ENCODE results near the gene KCNQ1OT1. TPM values are rescaled to one million over a fixed set of nuclear protein-coding genes. Genes with fewer than 3 reads are reported as not detected.

The KCNQ1OT1 gene
- total and polyA plus RNA-seq, 12 donors, result 0.01 to 0.73 (median 0.43) TPM

DNA sequence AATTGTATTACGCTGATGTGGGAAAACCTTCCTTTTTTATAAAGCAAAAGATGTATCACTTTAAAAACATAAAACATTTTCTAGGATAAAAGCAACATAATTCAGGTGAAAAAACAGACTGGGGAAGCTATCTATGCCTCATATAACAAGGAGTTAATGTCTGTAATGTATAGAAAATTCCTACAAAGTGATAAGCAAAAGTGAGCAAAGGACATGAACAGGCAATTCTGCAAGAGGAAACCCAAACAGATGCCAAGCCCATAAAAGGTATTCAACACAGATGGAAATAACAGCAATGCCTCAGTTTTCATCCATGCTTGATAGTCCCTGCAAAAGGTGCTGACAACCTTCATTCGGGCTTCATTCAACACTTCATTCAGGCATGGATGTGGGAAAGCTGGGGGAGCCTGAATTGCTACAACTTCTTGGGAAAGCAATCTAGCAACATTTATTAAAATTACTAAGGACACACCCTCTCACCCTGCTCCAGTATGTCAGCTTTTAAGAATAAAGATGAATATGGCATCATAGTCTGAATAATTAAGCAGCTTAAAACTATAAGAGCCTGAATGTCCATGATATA is 39.3 kb downstream of the KCNQ1OT1 start:
- ATAC-seq, result no peak
- Histone ChIP-seq H3K27me3 (no peaks in the 10 kb centered on the region), H3K4me3 (no peak overlapping the region), H3K9me3 (peaks cover 0 to 66% (median 9%) of the 10 kb centered on the region in 11 donors), H3K36me3 (peaks cover 0 to 32% (median 0%) of the 10 kb centered on the region in 9 donors), H3K27ac (no peak overlapping the region), H3K4me1 (peaks cover 0 to 11% (median 0%) of the 10 kb centered on the region in 9 donors)
- TF ChIP-seq, protein P1, sequence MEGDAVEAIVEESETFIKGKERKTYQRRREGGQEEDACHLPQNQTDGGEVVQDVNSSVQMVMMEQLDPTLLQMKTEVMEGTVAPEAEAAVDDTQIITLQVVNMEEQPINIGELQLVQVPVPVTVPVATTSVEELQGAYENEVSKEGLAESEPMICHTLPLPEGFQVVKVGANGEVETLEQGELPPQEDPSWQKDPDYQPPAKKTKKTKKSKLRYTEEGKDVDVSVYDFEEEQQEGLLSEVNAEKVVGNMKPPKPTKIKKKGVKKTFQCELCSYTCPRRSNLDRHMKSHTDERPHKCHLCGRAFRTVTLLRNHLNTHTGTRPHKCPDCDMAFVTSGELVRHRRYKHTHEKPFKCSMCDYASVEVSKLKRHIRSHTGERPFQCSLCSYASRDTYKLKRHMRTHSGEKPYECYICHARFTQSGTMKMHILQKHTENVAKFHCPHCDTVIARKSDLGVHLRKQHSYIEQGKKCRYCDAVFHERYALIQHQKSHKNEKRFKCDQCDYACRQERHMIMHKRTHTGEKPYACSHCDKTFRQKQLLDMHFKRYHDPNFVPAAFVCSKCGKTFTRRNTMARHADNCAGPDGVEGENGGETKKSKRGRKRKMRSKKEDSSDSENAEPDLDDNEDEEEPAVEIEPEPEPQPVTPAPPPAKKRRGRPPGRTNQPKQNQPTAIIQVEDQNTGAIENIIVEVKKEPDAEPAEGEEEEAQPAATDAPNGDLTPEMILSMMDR (IDR thresholded peaks at IDR 0.05), result no peak
- WGBS, 2 donors, result 88 to 93% methylated on average over 2 of the region's 2 CpGs
- no peak for DNase-seq
- intact Hi-C loops (cut with DNase I), result no loop called here

DNA sequence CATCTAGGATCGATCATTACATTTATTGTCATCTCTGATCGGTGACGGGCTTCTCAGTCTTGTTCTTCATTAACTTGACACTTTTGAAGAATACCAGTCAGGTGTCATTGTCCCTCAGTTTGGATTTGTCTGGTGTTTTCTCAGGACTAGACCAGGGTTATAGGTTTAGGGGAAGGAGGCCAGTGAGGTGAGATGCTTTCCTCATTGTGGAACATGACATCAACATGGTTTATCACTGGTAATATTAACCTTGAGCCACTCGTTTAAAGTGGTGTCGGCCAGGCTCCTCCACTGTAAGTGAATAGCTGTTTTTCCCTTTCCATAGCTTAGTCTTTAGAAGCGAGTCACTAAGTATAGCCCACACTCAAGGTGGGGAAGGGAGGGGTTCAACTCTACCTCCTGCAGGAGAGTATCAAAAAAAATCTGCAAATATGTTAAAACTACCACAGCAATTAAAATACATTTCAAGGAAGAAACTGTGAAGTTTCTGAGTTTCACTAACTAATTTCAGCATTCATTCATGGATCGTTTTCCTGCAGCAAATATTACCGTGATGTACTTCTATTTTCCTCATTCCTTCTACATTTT is 42.0 kb downstream of the KCNQ1OT1 start:
- Histone ChIP-seq H3K27ac (no peak overlapping the region), H3K27me3 (no peaks in the 10 kb centered on the region), H3K36me3 (peaks cover 0 to 22% (median 0%) of the 10 kb centered on the region in 9 donors), H3K4me3 (no peak overlapping the region), H3K4me1 (peaks cover 0 to 17% (median 0%) of the 10 kb centered on the region in 9 donors), H3K9me3 (peaks cover 0 to 88% (median 16%) of the 10 kb centered on the region in 11 donors)
- TF ChIP-seq, protein P1 (IDR thresholded peaks at IDR 0.05), result no peak
- 81 to 88% methylated on average over 8 of the region's 8 CpGs for WGBS, 2 donors
- peak in 3 of 8 donors; percentile 6 to 78 (median 46) for ATAC-seq
- no peak for DNase-seq
- intact Hi-C loops (cut with DNase I), result no loop called here

DNA sequence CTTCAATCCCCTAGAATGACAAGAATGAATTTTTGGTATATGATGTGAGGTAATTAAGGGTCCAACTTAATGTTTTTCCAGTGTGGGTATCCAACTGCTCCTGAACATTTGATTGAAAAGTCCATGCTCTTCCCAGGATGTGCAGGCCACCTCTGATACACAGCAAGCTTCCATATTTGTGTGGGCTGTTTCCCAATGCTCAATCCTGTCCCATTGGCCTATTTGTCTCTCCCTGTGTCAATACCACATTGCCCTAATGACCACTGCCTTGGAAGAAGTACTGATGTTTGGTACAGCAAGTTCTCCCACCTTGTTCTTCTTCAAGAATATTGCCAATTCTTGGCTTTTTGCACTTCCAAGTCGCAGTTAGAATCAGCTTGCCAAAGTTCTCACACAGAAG is 42.9 kb downstream of the KCNQ1OT1 start:
- Histone ChIP-seq H3K27me3 (no peaks in the 10 kb centered on the region), H3K36me3 (peaks cover 0 to 13% (median 0%) of the 10 kb centered on the region in 9 donors), H3K4me3 (no peak overlapping the region), H3K4me1 (peaks cover 0 to 22% (median 0%) of the 10 kb centered on the region in 9 donors), H3K9me3 (peaks cover 0 to 93% (median 16%) of the 10 kb centered on the region in 11 donors), H3K27ac (no peak overlapping the region)
- DNase-seq (no peak), ATAC-seq (no peak)
- TF ChIP-seq, protein P1 (IDR thresholded peaks at IDR 0.05), result no peak
- intact Hi-C loops (cut with DNase I), result no loop called here
- WGBS, 2 donors, result 89 to 92% methylated on average over 1 of the region's 1 CpG

DNA sequence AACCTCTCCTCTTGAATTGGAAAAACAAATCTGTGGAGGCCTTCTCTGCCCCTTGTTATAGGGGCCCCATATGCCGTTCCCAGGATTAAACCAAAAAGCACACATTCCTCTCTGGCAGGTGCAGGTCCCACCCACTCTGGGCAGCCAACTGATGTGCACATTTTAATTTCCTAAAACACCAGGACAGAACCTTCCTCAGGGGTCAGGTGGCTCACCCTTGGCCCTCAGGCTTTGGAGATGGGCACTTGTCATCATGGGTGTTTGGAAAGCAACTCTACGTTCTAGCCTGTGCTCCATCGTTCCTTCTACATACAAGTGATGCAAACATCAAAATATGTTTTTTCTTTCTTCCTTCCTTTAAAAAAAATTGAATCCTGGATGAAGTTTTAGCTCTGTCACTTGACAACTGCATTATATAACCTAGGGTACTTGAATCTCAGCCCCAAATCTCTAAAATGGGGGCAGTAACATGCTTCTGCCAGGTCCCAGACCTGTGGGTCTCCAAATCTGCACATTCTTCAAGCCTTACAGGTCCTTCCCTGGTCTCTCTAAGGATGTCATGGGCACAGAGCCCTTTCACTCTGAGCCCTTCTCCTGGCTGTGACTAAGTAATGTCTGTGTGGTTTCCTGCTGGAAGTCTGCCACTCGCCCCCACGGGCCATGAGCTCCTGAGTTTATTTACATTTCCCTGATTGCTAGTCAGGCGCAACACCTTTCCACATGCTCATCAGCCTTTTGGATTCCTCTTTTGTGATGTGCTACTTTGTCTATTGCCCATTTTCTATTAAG is 43.8 kb downstream of the KCNQ1OT1 start:
- TF ChIP-seq, protein P1 (IDR thresholded peaks at IDR 0.05), result no peak
- Histone ChIP-seq H3K36me3 (peaks cover 0 to 19% (median 0%) of the 10 kb centered on the region in 9 donors), H3K4me3 (no peak overlapping the region), H3K27ac (no peak overlapping the region), H3K27me3 (no peaks in the 10 kb centered on the region), H3K9me3 (peaks cover 0 to 93% (median 16%) of the 10 kb centered on the region in 11 donors), H3K4me1 (peaks cover 0 to 22% (median 0%) of the 10 kb centered on the region in 9 donors)
- WGBS, 2 donors, result 73 to 74% methylated on average over 6 of the region's 6 CpGs
- intact Hi-C loops (cut with DNase I), result no loop called here
- DNase-seq (no peak), ATAC-seq (peak in 1 of 8 donors; percentile 31)

Data from heart right ventricle (tissue), 16 donors.